Fibroblast of skin of right biceps (primary cell): ENCODE results near the gene CYSLTR2.
"Not testable (repeated sequence)": the region's sequence is repeated elsewhere in the genome, so short reads cannot be mapped to it uniquely, and the experiment has no call there.

ENCODE experiments used
- DNase-seq: peaks from one replicate; pipeline ENCODE4 v3.0.0-alpha.2; 2013

The CYSLTR2 gene

GRCh38 chr13:48645845-48646244, 7.9 kb upstream of the CYSLTR2 start:
- DNase-seq = no peak

- DNase-seq = no peak
Observed at GRCh38 chr13:48646791-48647190, 6.9 kb upstream of the CYSLTR2 start.

GRCh38 chr13:48647625-48648024, 6.1 kb upstream of the CYSLTR2 start:
- DNase-seq = no peak

- no peak for DNase-seq
Observed at GRCh38 chr13:48648446-48648845, 5.3 kb upstream of the CYSLTR2 start.

GRCh38 chr13:48652851-48653471, 768 bp upstream of the CYSLTR2 start:
- no peak for DNase-seq

GRCh38 chr13:48654511-48654910, 782 bp downstream of the CYSLTR2 start:
- DNase-seq = no peak

- DNase-seq = no peak
Observed at GRCh38 chr13:48655291-48655690, 1.6 kb downstream of the CYSLTR2 start.

- no peak for DNase-seq
Observed at GRCh38 chr13:48656608-48657007, 2.9 kb downstream of the CYSLTR2 start.

- DNase-seq = no peak
Observed at GRCh38 chr13:48660361-48661076, 6.8 kb downstream of the CYSLTR2 start.

- DNase-seq = no peak
Observed at GRCh38 chr13:48661107-48661506, 7.4 kb downstream of the CYSLTR2 start.

- DNase-seq = no peak
Observed at GRCh38 chr13:48662226-48662625, 8.5 kb downstream of the CYSLTR2 start.

GRCh38 chr13:48667136-48667535, 13.4 kb downstream of the CYSLTR2 start:
- no peak for DNase-seq

- not testable (repeated sequence) for DNase-seq
Observed at GRCh38 chr13:48671421-48671820, 17.7 kb downstream of the CYSLTR2 start.

- DNase-seq = no peak
Observed at GRCh38 chr13:48675247-48675646, 21.5 kb downstream of the CYSLTR2 start.

GRCh38 chr13:48678316-48678715, 24.6 kb downstream of the CYSLTR2 start:
- no peak for DNase-seq

- DNase-seq = no peak
Observed at GRCh38 chr13:48679941-48680680, 26.4 kb downstream of the CYSLTR2 start.

GRCh38 chr13:48680756-48681392, 27.1 kb downstream of the CYSLTR2 start:
- no peak for DNase-seq

- DNase-seq = no peak
Observed at GRCh38 chr13:48681905-48682304, 28.2 kb downstream of the CYSLTR2 start.

GRCh38 chr13:48682436-48682835, 28.7 kb downstream of the CYSLTR2 start:
- no peak for DNase-seq

GRCh38 chr13:48686636-48687210, 33.0 kb downstream of the CYSLTR2 start:
- no peak for DNase-seq

GRCh38 chr13:48687249-48687648, 33.5 kb downstream of the CYSLTR2 start:
- no peak for DNase-seq

- no peak for DNase-seq
Observed at GRCh38 chr13:48693998-48694397, 40.3 kb downstream of the CYSLTR2 start.

GRCh38 chr13:48695776-48696175, 42.0 kb downstream of the CYSLTR2 start:
- peak; percentile 4 for DNase-seq
